GM23338 (cell line): ENCODE measurements around the gene MELTF.

ENCODE experiments used
- CREB1 ChIP-seq: fragments of 250-450 bp; sonication (Bioruptor Pico); IDR thresholded peaks from 2 replicates; pipeline ENCODE4 v1.5.0; 2020; ENCODE audit warnings: low read depth, mild to moderate bottlenecking, moderate library complexity
- JUNB ChIP-seq: IDR thresholded peaks from one replicate; pipeline ENCODE4 v1.6.1; 2016; ENCODE audit warnings: antibody characterized with exemption; ENCODE audit not compliant: unreplicated experiment
- POLR2AphosphoS5 ChIP-seq: IDR thresholded peaks from 2 replicates; pipeline ENCODE4 v1.6.1; 2016; ENCODE audit warnings: antibody characterized with exemption, low read depth
- TF ChIP-seq, protein P1 (sequence below), 2 experiments: fragments of 200-600 bp in 1 of 2; sonication (generic) in 1 of 2; conservative IDR thresholded peaks; 2 replicates each; pipeline versions ENCODE4 v1.5.1 to v1.6.1; 2016 to 2017; ENCODE audit warnings: antibody characterized with exemption in 2 of 2, low read depth in 2 of 2, mild to moderate bottlenecking in 2 of 2, moderate library complexity in 1 of 2

DNA sequence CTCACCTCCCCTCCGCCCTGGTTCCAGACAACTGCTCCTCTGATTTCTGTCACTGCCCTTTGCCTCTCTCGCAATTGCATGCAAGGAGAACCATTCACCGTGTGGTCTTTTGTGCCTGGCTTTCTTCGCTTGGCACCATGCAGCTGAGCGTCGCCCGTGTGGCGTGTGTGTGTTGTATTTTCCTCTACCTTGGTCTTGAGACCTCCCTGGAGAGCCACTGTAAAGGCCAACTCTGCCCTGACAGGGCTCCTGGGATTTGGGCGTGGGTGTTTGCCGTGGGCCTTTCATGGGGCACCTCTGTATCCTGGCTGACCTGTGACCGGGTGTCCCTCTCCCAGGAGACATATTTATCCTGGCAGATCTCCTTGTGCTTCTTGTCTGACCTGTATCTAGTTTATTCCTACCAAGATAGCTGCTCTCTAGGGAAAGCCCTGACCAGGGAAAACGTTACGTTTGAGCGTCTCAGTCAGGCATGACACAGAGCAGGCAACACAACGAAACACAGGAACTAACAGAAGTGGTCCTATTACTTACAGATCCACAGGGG is 59.0 kb downstream of the MELTF start:
- TF ChIP-seq, protein P1, sequence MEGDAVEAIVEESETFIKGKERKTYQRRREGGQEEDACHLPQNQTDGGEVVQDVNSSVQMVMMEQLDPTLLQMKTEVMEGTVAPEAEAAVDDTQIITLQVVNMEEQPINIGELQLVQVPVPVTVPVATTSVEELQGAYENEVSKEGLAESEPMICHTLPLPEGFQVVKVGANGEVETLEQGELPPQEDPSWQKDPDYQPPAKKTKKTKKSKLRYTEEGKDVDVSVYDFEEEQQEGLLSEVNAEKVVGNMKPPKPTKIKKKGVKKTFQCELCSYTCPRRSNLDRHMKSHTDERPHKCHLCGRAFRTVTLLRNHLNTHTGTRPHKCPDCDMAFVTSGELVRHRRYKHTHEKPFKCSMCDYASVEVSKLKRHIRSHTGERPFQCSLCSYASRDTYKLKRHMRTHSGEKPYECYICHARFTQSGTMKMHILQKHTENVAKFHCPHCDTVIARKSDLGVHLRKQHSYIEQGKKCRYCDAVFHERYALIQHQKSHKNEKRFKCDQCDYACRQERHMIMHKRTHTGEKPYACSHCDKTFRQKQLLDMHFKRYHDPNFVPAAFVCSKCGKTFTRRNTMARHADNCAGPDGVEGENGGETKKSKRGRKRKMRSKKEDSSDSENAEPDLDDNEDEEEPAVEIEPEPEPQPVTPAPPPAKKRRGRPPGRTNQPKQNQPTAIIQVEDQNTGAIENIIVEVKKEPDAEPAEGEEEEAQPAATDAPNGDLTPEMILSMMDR (conservative IDR thresholded peaks at IDR 0.05; ENCODE audit: low read depth in 2 of 2): no peak
- TF ChIP-seq POLR2AphosphoS5: no peak
- TF ChIP-seq CREB1 (CRISPR knock-in tag): no peak
- TF ChIP-seq JUNB: no peak
